ENCODE measurements around the gene ST3GAL5.

DNA sequence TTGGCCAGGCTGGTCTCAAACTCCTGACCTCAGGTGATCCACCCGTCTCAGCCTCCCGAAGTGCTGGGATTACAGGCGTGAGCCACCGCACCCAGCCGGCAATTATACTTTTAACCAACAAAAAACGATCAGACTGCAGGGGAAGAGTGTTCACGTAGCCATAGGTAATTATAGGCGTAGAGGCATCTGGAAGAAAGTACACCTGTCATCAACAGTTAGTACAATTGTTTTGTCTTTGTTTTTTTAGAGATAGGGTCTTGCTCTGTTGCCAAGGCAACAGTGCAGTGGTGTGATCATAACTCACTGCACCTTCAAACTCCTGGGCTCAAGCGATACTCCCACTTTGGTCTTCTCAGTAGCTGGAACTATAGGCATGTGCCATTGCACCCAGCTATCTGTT, 20.0 kb downstream of the ST3GAL5 start:
- TF ChIP-seq, protein P1, sequence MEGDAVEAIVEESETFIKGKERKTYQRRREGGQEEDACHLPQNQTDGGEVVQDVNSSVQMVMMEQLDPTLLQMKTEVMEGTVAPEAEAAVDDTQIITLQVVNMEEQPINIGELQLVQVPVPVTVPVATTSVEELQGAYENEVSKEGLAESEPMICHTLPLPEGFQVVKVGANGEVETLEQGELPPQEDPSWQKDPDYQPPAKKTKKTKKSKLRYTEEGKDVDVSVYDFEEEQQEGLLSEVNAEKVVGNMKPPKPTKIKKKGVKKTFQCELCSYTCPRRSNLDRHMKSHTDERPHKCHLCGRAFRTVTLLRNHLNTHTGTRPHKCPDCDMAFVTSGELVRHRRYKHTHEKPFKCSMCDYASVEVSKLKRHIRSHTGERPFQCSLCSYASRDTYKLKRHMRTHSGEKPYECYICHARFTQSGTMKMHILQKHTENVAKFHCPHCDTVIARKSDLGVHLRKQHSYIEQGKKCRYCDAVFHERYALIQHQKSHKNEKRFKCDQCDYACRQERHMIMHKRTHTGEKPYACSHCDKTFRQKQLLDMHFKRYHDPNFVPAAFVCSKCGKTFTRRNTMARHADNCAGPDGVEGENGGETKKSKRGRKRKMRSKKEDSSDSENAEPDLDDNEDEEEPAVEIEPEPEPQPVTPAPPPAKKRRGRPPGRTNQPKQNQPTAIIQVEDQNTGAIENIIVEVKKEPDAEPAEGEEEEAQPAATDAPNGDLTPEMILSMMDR (IDR thresholded peaks at IDR 0.05) = no peak
- no peak for TF ChIP-seq POLR2A (IDR thresholded peaks at IDR 0.05)
- TF ChIP-seq EP300 (IDR thresholded peaks at IDR 0.05) = no peak
